MM.1S (cell line): ENCODE results near the gene QSER1.

Experiments used
- DNase-seq: peaks from one replicate; pipeline ENCODE4 v3.0.0-alpha.2; 2015
- H2AFZ ChIP-seq: fragments of 300-600 bp; sonication (generic); 2 replicates; pipeline ENCODE4 v1.6.0; 2016; ENCODE audit warnings: antibody characterized with exemption, low read length
- H3F3A ChIP-seq: fragments of 300-600 bp; sonication (generic); 2 replicates; pipeline ENCODE4 v1.6.1; 2016; ENCODE audit warnings: mild to moderate bottlenecking, antibody characterized with exemption, low read length, moderate library complexity, mixed read lengths; ENCODE audit not compliant: insufficient read depth
- H3K27ac ChIP-seq: fragments of 300-600 bp; sonication (generic); 2 replicates; pipeline ENCODE4 v1.5.1; 2016; ENCODE audit warnings: mild to moderate bottlenecking, low read length
- H3K27me3 ChIP-seq: fragments of 300-600 bp; sonication (generic); replicated peaks from 2 replicates; pipeline ENCODE4 v1.6.0; 2016; ENCODE audit warnings: low read length; ENCODE audit not compliant: insufficient read depth
- H3K36me3 ChIP-seq: fragments of 300-600 bp; sonication (generic); replicated peaks from 2 replicates; pipeline ENCODE4 v1.6.1; 2016; ENCODE audit warnings: mild to moderate bottlenecking, low read length, mixed read lengths; ENCODE audit not compliant: insufficient read depth
- H3K4me1 ChIP-seq: fragments of 300-600 bp; sonication (generic); 2 replicates; pipeline ENCODE4 v1.6.1; 2016; ENCODE audit warnings: low read length, mixed read lengths
- H3K4me2 ChIP-seq: fragments of 300-600 bp; sonication (generic); 2 replicates; pipeline ENCODE4 v1.6.0; 2016; ENCODE audit warnings: low read depth, low read length
- H3K4me3 ChIP-seq: fragments of 300-600 bp; sonication (generic); 2 replicates; pipeline ENCODE4 v1.5.1; 2016; ENCODE audit warnings: low read length, mixed read lengths
- H3K79me2 ChIP-seq: fragments of 300-600 bp; sonication (generic); 2 replicates; pipeline ENCODE4 v1.6.1; 2016; ENCODE audit warnings: mixed run types, low read length, mixed read lengths
- H3K9ac ChIP-seq: fragments of 300-600 bp; sonication (generic); 2 replicates; pipeline ENCODE4 v1.6.1; 2016; ENCODE audit warnings: low read length, mixed read lengths
- H3K9me2 ChIP-seq: fragments of 300-600 bp; sonication (generic); replicated peaks from 2 replicates; pipeline ENCODE4 v1.6.1; 2016; ENCODE audit warnings: mild to moderate bottlenecking, low read length, mixed read lengths; ENCODE audit not compliant: insufficient read depth
- H3K9me3 ChIP-seq: fragments of 300-600 bp; sonication (generic); replicated peaks from 2 replicates; pipeline ENCODE4 v1.6.1; 2016; ENCODE audit warnings: mild to moderate bottlenecking, low read length, mixed read lengths; ENCODE audit not compliant: insufficient read depth
- H4K20me1 ChIP-seq: fragments of 300-600 bp; sonication (generic); 2 replicates; pipeline ENCODE4 v1.6.1; 2016; ENCODE audit warnings: mild to moderate bottlenecking, low read length, moderate library complexity, mixed read lengths; ENCODE audit not compliant: insufficient read depth
- CTCF ChIP-seq: fragments of 300-600 bp; sonication (generic); IDR thresholded peaks from 2 replicates; pipeline ENCODE4 v1.5.1; 2016; ENCODE audit warnings: antibody characterized with exemption, low read length, mixed read lengths
- EZH2 ChIP-seq: fragments of 300-600 bp; sonication (generic); optimal IDR thresholded peaks from 2 replicates; pipeline ENCODE3; 2017; ENCODE audit warnings: low read depth, mild to moderate bottlenecking, antibody characterized with exemption, low read length, mixed read lengths
- EZH2phosphoT487 ChIP-seq: fragments of 300-600 bp; sonication (generic); IDR thresholded peaks from 2 replicates; pipeline ENCODE4 v1.6.1; 2018; ENCODE audit warnings: antibody characterized with exemption, low read length

Gene QSER1

DNA sequence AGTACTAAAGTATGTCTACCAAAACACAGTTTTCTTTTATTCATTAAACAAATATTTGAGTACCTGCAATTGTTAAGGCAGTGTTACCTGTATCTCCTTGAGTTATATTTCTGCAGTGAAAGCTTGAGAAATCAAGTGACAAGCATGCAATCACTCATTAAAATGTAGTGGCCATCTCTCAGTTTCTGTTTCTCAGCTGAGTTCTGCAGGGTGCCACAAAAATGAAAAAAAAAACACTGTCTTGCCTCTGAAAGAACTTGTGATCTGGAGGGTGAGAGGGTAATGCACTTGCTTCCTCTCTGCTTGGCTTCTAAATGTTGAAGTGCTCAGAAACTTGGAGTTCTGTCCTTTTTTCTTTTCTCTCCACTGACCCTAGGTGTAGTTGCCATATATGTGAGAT is 6.8 kb downstream of the QSER1 start:
- TF ChIP-seq EZH2 (no peak), CTCF (no peak), EZH2phosphoT487 (no peak)
- H3K9ac ChIP-seq: no peak overlapping the region
- no peak overlapping the region for H2AFZ ChIP-seq
- peaks cover 99% of the 10 kb centered on the region for H3K79me2 ChIP-seq
- no peaks in the 10 kb centered on the region for H3K9me2 ChIP-seq
- DNase-seq: peak; percentile 34
- peaks cover 12% of the 10 kb centered on the region for H3F3A ChIP-seq
- peak overlapping the region; percentile 5; the same call in 1 of the 2 replicates for H3K27ac ChIP-seq
- no peaks in the 10 kb centered on the region for H3K36me3 ChIP-seq
- H3K27me3 ChIP-seq: no peaks in the 10 kb centered on the region
- H3K4me1 ChIP-seq: peaks cover 19% of the 10 kb centered on the region
- no peak overlapping the region for H3K4me2 ChIP-seq
- H3K9me3 ChIP-seq: no peaks in the 10 kb centered on the region
- H3K4me3 ChIP-seq: no peak overlapping the region
- peaks cover 9% of the 10 kb centered on the region; the same call in 1 of the 2 replicates for H4K20me1 ChIP-seq

DNA sequence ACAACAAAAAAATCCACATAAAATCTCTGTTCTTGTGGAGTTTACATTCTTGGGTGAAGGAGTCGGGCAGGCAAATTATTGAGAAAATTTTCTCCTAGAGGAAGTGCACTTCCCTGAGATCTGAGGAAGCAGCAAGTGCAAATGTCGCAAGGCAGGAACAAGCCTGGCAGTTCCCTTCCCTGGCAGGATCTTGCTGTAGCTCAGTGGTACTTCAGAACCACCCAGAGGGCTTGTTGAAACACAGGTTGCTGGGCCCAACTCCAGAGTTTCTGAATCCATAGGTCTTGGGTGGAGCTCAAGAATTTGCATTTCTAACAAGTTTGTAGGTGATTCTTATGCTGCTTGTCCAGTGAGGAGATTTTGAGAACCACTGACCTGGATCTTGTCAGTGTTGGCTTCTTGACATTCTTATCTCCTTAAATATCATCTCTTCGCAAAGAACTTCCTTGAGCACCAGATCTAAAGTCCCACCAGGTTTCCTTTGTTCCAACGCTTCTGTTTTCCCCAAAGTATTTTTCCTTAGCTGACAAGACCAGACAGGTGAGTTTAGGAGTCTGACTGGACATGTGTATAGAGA is 9.6 kb downstream of the QSER1 start:
- no peaks in the 10 kb centered on the region for H3K9me2 ChIP-seq
- H3K9ac ChIP-seq: no peak overlapping the region
- no peaks in the 10 kb centered on the region for H3K27me3 ChIP-seq
- H3F3A ChIP-seq: peaks cover 12% of the 10 kb centered on the region
- no peak overlapping the region for H3K4me2 ChIP-seq
- H3K27ac ChIP-seq: no peak overlapping the region
- no peaks in the 10 kb centered on the region for H3K36me3 ChIP-seq
- peaks cover 9% of the 10 kb centered on the region; the same call in 1 of the 2 replicates for H4K20me1 ChIP-seq
- H3K9me3 ChIP-seq: no peaks in the 10 kb centered on the region
- H2AFZ ChIP-seq: no peak overlapping the region
- H3K79me2 ChIP-seq: peaks cover 95% of the 10 kb centered on the region
- TF ChIP-seq CTCF (no peak), EZH2 (no peak), EZH2phosphoT487 (no peak)
- no peak overlapping the region for H3K4me3 ChIP-seq
- H3K4me1 ChIP-seq: peaks cover 13% of the 10 kb centered on the region
- DNase-seq: no peak

DNA sequence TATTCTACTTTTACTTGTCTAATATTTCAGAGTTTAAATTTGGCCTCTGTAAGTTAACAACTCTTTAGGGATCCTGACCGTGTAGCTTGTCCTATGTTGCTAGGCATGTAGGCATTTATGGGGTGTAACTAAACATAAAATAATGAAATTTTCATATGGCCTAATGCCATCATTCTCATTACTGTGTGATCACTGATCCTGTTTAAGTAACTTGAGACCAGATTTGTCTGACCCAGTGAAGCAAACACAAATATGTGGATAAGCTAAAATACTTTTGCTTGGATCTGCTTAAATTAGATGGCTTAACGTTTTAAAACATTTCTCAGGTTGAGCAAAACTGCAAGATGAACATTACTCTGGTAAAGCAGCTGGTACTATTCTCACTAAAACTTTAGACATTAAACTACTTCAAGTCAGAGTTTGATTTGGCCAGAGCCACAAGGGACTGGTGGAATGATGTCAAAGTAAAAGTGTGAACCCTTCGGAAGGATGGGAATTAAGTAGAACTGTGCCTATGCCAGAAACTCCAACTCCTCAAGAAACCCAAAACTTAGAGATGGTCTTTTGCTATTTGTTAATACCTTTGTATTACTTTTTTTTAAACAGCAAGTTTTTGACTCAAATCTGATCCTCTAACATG is 12.5 kb downstream of the QSER1 start:
- no peak overlapping the region for H3K27ac ChIP-seq
- DNase-seq: no peak

More for the DNA sequence above, 12.5 kb downstream of the QSER1 start:
- Histone ChIP-seq H3K27me3 (no peaks in the 10 kb centered on the region), H3K4me1 (no peaks in the 10 kb centered on the region), H3K9me2 (no peaks in the 10 kb centered on the region), H4K20me1 (0 out of 2 replicates have a peak, but pooled peaks cover 12% of the 10 kb centered on the region), H3K9ac (no peak overlapping the region), H3K4me2 (no peak overlapping the region), H3K79me2 (peaks cover 96% of the 10 kb centered on the region), H3K4me3 (no peak overlapping the region), H3F3A (no peaks in the 10 kb centered on the region), H3K36me3 (no peaks in the 10 kb centered on the region), H3K9me3 (no peaks in the 10 kb centered on the region), H2AFZ (no peak overlapping the region)
- TF ChIP-seq CTCF (no peak), EZH2 (no peak)
